Left ventricle myocardium inferior (tissue), 1 donor: ENCODE results near the gene SYTL1. TPM values are rescaled to one million over a fixed set of nuclear protein-coding genes. Genes with fewer than 3 reads are reported as not detected.

Experiments used
- DNase-seq: peaks from one replicate; pipeline ENCODE4 v3.0.0-alpha.2; 2020
- H3K27ac ChIP-seq: fragments of 200-600 bp; replicated peaks from 2 replicates; pipeline ENCODE4 v1.8.0; 2021
- H3K27me3 ChIP-seq: fragments of 200-600 bp; 2 replicates; pipeline ENCODE4 v1.8.0; 2021; ENCODE audit warnings: low read depth
- H3K36me3 ChIP-seq: fragments of 200-600 bp; 2 replicates; pipeline ENCODE4 v1.8.0; 2021
- H3K4me1 ChIP-seq: fragments of 200-600 bp; 2 replicates; pipeline ENCODE4 v1.8.0; 2021
- H3K4me3 ChIP-seq: fragments of 200-600 bp; 2 replicates; pipeline ENCODE4 v1.8.0; 2021; ENCODE audit warnings: mild to moderate bottlenecking, moderate library complexity
- H3K9me3 ChIP-seq: fragments of 200-600 bp; replicated peaks from 2 replicates; pipeline ENCODE4 v1.8.0; 2021
- CTCF ChIP-seq: fragments of 200-600 bp; IDR thresholded peaks from 2 replicates; pipeline ENCODE4 v1.8.0; 2021; ENCODE audit warnings: antibody characterized with exemption, mild to moderate bottlenecking, borderline replicate concordance
- intact Hi-C: fragments of 100-400 bp; cut with micrococcal nuclease; formaldehyde crosslinking; loops from one replicate; pipeline ENCODE4 v1.11.0; 2022
- total RNA-seq: library from RNA; stranded (reverse); fragmentation: NEBNext Ultra II Directional; extraction: Animal tissue kit (Norgen Biotek cat#: 25700); gene quantifications from one replicate; pipeline ENCODE4 v1.2.1, GENCODE V29; 2021
- donor health status: DM: no; HTN: yes; CAD: no; lungs with severe emphysema.

The SYTL1 gene
- total RNA-seq, 1 donor from 2014 or later, result 1.1 TPM

DNA sequence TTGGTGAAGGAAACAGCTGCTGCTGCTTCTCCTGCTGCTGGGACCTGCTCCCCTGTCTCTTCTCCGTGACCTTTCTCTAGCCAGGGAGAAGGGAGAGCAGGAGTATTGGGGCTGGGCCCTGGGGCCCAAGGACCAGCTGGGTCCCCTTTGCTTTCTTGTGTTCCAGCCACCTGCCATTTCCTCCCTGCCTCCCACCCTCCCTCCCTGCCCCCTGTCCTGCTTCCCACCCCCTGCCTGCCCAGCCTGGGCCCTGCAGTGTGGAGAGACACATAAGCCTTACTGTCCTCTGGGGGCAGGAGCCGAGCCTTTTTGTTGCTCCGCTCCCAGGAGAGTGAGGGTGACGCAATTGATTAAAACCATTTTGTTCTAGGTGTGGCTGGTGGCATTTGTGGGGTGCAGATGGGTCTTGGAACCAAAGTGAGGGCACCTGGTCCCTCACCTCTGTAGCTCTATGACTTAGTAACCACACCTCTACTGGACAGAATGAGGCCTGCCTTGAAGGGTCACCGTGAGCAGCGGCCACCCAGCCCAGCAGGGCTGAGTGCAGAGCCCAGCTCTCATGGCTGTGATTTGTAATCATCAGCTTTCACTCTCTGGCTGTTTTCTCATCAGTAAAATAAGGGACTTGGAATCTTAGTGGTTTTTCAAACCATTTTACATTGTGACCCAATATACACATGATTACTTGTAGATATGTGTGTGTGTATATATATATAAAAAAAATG is 33.8 kb upstream of the SYTL1 start:
- intact Hi-C loops, result no loop called here
- Histone ChIP-seq H3K27ac (no peak overlapping the region), H3K4me1 (no peaks in the 10 kb centered on the region), H3K4me3 (no peak overlapping the region), H3K9me3 (no peaks in the 10 kb centered on the region), H3K36me3 (peaks cover 37% of the 10 kb centered on the region), H3K27me3 (no peaks in the 10 kb centered on the region)
- no peak for DNase-seq
- no peak for TF ChIP-seq CTCF

DNA sequence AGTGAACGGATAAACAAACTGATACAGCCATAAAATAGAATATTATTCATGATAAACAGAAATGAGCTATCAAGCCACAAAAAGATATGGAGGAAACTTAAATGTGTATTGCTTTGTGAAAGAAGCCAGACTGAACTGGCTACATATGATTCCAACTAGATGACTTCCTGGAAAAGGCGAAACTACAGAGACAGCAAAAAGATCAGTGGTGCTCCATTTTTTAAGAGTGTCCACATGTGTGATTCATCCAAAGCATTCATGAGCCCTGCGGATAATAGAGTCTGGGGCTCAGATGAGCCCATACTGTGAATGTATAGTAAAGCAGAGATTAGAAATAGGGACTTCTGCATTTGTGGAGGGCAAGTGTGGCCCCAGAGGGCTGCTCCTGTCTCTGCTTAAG is 27.7 kb upstream of the SYTL1 start:
- H3K27me3 ChIP-seq, result no peaks in the 10 kb centered on the region
- no peaks in the 10 kb centered on the region for H3K36me3 ChIP-seq
- H3K4me3 ChIP-seq, result no peak overlapping the region
- intact Hi-C loops, result no loop called here
- H3K4me1 ChIP-seq, result no peaks in the 10 kb centered on the region
- no peaks in the 10 kb centered on the region for H3K9me3 ChIP-seq
- no peak for DNase-seq
- H3K27ac ChIP-seq, result no peak overlapping the region
- TF ChIP-seq CTCF, result no peak

GRCh38 chr1:27314737-27315136 is 27.1 kb upstream of the SYTL1 start:
- no peaks in the 10 kb centered on the region for H3K4me1 ChIP-seq
- no peaks in the 10 kb centered on the region for H3K36me3 ChIP-seq
- H3K9me3 ChIP-seq, result no peaks in the 10 kb centered on the region
- intact Hi-C loops, result no loop called here
- H3K4me3 ChIP-seq, result no peak overlapping the region
- H3K27me3 ChIP-seq, result no peaks in the 10 kb centered on the region
- TF ChIP-seq CTCF, result no peak
- no peak overlapping the region for H3K27ac ChIP-seq
- no peak for DNase-seq

DNA sequence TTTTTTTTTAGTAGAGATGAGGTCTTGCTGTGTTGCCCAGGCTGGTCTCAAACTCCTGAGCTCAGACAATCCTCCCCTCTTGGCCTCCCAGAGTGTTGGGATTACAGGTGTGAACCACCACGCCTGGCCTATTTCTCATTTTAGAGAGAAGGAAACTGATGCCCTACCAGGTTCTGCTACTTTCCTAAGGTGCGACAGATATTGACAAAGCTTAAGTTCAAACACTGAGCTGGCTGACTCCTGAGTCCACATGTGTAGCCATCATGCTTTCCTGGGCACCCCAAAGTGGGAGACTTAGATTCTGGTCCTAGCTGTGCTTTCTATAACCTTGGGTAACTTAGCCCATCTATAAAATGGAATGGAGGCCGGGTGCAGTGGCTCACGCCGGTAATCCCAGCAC is 25.0 kb upstream of the SYTL1 start:
- DNase-seq, result no peak
- H3K27ac ChIP-seq, result no peak overlapping the region
- H3K9me3 ChIP-seq, result no peaks in the 10 kb centered on the region
- intact Hi-C loops, result no loop called here
- TF ChIP-seq CTCF, result no peak
- no peaks in the 10 kb centered on the region for H3K27me3 ChIP-seq
- peaks cover 7% of the 10 kb centered on the region for H3K4me1 ChIP-seq
- no peaks in the 10 kb centered on the region for H3K36me3 ChIP-seq
- H3K4me3 ChIP-seq, result no peak overlapping the region

- Histone ChIP-seq H3K4me3 (no peak overlapping the region), H3K36me3 (no peaks in the 10 kb centered on the region), H3K27ac (no peak overlapping the region), H3K4me1 (peaks cover 18% of the 10 kb centered on the region), H3K27me3 (no peaks in the 10 kb centered on the region), H3K9me3 (no peaks in the 10 kb centered on the region)
- no peak for TF ChIP-seq CTCF
- intact Hi-C loops, result no loop called here
- no peak for DNase-seq
These were observed 23.7 kb upstream of the SYTL1 start for GRCh38 chr1:27318136-27318535.
